HFFc6 (cell line): ENCODE measurements around the gene ADGRL1. TPM values are rescaled to one million over a fixed set of nuclear protein-coding genes. Genes with fewer than 3 reads are reported as not detected.

Source experiments
- DNase-seq: peaks from one replicate; pipeline ENCODE4 v3.0.0-alpha.2; 2018
- H3K27ac Mint-ChIP-seq: 2 replicates; pipeline ENCODE4 v1.8.0; 2020; ENCODE audit warnings: mild to moderate bottlenecking, mixed read lengths
- H3K27me3 Mint-ChIP-seq: 2 replicates; pipeline ENCODE4 v1.8.0; 2021; ENCODE audit warnings: mild to moderate bottlenecking, moderate library complexity, mixed read lengths; ENCODE audit not compliant: insufficient read depth
- H3K36me3 Mint-ChIP-seq: 2 replicates; pipeline ENCODE4 v1.8.0; 2021; ENCODE audit warnings: low read depth, mixed read lengths
- H3K4me1 Mint-ChIP-seq: 2 replicates; pipeline ENCODE4 v1.8.0; 2020; ENCODE audit warnings: low read depth, mixed read lengths
- H3K4me3 Mint-ChIP-seq: 2 replicates; pipeline ENCODE4 v1.8.0; 2020; ENCODE audit warnings: mild to moderate bottlenecking, moderate library complexity, mixed read lengths
- H3K9me3 Mint-ChIP-seq: 2 replicates; pipeline ENCODE4 v1.8.0; 2020; ENCODE audit warnings: mild to moderate bottlenecking, mixed read lengths
- total RNA-seq, 6 experiments: library from RNA; stranded (reverse); fragmentation: NEBNext Ultra II Directional; extraction: Animal tissue kit (Norgen Biotek cat#: 25700); gene quantifications; 2 replicates in 1 of 6; 3 replicates in 5 of 6; pipeline ENCODE4 v1.2.3, GENCODE V29; 2021
- TF ChIP-seq, protein P1 (sequence below): fragments of 200-600 bp; sonication (generic); IDR thresholded peaks from 2 replicates; pipeline ENCODE4 v1.5.0; 2021; ENCODE audit warnings: antibody characterized with exemption, mild to moderate bottlenecking

ADGRL1 gene
- total RNA-seq, 6 experiments from 2014 or later: 1.6 to 2.9 (median 2.2) TPM

- H3K4me3 Mint-ChIP-seq: no peak overlapping the region
- H3K27me3 Mint-ChIP-seq: peaks cover 8% of the 10 kb centered on the region; the same call in 1 of the 2 replicates
- DNase-seq: no peak
- no peaks in the 10 kb centered on the region for H3K9me3 Mint-ChIP-seq
- H3K36me3 Mint-ChIP-seq: no peaks in the 10 kb centered on the region
- peaks cover 9% of the 10 kb centered on the region for H3K4me1 Mint-ChIP-seq
- no peak overlapping the region for H3K27ac Mint-ChIP-seq
- TF ChIP-seq, protein P1, sequence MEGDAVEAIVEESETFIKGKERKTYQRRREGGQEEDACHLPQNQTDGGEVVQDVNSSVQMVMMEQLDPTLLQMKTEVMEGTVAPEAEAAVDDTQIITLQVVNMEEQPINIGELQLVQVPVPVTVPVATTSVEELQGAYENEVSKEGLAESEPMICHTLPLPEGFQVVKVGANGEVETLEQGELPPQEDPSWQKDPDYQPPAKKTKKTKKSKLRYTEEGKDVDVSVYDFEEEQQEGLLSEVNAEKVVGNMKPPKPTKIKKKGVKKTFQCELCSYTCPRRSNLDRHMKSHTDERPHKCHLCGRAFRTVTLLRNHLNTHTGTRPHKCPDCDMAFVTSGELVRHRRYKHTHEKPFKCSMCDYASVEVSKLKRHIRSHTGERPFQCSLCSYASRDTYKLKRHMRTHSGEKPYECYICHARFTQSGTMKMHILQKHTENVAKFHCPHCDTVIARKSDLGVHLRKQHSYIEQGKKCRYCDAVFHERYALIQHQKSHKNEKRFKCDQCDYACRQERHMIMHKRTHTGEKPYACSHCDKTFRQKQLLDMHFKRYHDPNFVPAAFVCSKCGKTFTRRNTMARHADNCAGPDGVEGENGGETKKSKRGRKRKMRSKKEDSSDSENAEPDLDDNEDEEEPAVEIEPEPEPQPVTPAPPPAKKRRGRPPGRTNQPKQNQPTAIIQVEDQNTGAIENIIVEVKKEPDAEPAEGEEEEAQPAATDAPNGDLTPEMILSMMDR: no peak
Measured at GRCh38 chr19:14164082-14164481, 41.9 kb downstream of the ADGRL1 start.

GRCh38 chr19:14162871-14163297 lies 43.1 kb downstream of the ADGRL1 start:
- Mint-ChIP-seq H3K36me3 (no peaks in the 10 kb centered on the region), H3K4me3 (no peak overlapping the region), H3K9me3 (no peaks in the 10 kb centered on the region), H3K27me3 (peaks cover 10% of the 10 kb centered on the region), H3K4me1 (peaks cover 9% of the 10 kb centered on the region), H3K27ac (no peak overlapping the region)
- TF ChIP-seq, protein P1: no peak
- DNase-seq: no peak

DNA sequence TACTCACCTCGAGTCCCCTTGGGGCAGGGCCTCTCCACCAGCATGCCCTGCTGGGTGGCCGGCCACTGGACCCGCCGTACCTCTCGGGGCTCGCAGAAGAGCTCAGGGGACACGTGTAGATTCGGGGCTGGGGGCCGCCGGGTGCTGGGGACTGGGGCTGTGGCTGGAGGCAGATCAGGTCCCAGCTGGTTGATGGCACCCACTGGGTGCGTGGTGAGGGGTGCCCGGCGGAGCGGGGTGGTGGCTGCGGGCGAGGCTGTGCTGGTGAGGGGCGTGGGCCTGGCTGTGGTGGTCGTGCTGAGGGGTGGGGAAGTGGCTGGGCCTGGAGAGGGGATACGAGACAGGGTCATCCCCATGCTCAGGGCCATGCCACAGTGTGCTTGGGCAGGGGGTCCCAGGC lies 44.7 kb downstream of the ADGRL1 start:
- TF ChIP-seq, protein P1: no peak
- H3K4me3 Mint-ChIP-seq: no peak overlapping the region
- H3K4me1 Mint-ChIP-seq: peaks cover 3% of the 10 kb centered on the region
- no peaks in the 10 kb centered on the region for H3K9me3 Mint-ChIP-seq
- H3K27ac Mint-ChIP-seq: no peak overlapping the region
- H3K36me3 Mint-ChIP-seq: no peaks in the 10 kb centered on the region; the same call in 1 of the 2 replicates
- DNase-seq: no peak
- peaks cover 10% of the 10 kb centered on the region for H3K27me3 Mint-ChIP-seq

- Mint-ChIP-seq H3K4me1 (no peaks in the 10 kb centered on the region), H3K4me3 (no peak overlapping the region), H3K36me3 (no peaks in the 10 kb centered on the region; the same call in 1 of the 2 replicates), H3K27ac (no peak overlapping the region), H3K9me3 (no peaks in the 10 kb centered on the region), H3K27me3 (peaks cover 10% of the 10 kb centered on the region)
- TF ChIP-seq, protein P1: no peak
- no peak for DNase-seq
Measured at GRCh38 chr19:14160017-14160703, 45.8 kb downstream of the ADGRL1 start.

GRCh38 chr19:14159059-14159458 lies 46.9 kb downstream of the ADGRL1 start:
- no peaks in the 10 kb centered on the region; the same call in 1 of the 2 replicates for H3K36me3 Mint-ChIP-seq
- H3K27ac Mint-ChIP-seq: no peak overlapping the region
- H3K27me3 Mint-ChIP-seq: peaks cover 6% of the 10 kb centered on the region
- TF ChIP-seq, protein P1: no peak
- no peak overlapping the region for H3K4me3 Mint-ChIP-seq
- no peak for DNase-seq
- H3K4me1 Mint-ChIP-seq: no peaks in the 10 kb centered on the region
- no peaks in the 10 kb centered on the region for H3K9me3 Mint-ChIP-seq
